ENCODE results near the gene HMOX2.

The HMOX2 gene

GRCh38 chr16:4535627-4536108 is 59.5 kb downstream of the HMOX2 start:
- H3K4me3 ChIP-seq (ENCODE audit: insufficient read length, low read depth) = no peak overlapping the region
- DNase-seq (ENCODE audit: low read depth, low spot score) = no peak
- H3K4me1 ChIP-seq (ENCODE audit: insufficient read depth, insufficient read length) = peaks cover 16% of the 10 kb centered on the region
- H3K9me3 ChIP-seq (ENCODE audit: insufficient read depth, low read length) = peaks cover 17% of the 10 kb centered on the region
- H3K9ac ChIP-seq (ENCODE audit: insufficient read length, low read depth) = no peak overlapping the region
- peaks cover 10% of the 10 kb centered on the region for H3K27me3 ChIP-seq (ENCODE audit: insufficient read depth, insufficient read length)
- peaks cover 47% of the 10 kb centered on the region for H3K36me3 ChIP-seq (ENCODE audit: insufficient read depth, insufficient read length, low read length)
- TF ChIP-seq SUZ12 (IDR thresholded peaks at IDR 0.05; ENCODE audit: extremely low read depth, insufficient read depth, insufficient read length) = no peak
- no peak for TF ChIP-seq ZNF274 (IDR thresholded peaks at IDR 0.05; ENCODE audit: low read depth, low read length)
- no peak for TF ChIP-seq YY1 (IDR thresholded peaks at IDR 0.05; ENCODE audit: insufficient read depth, insufficient read length)

- no peak overlapping the region for H3K4me3 ChIP-seq (ENCODE audit: insufficient read length, low read depth)
- no peak overlapping the region for H3K9ac ChIP-seq (ENCODE audit: insufficient read length, low read depth)
Measured at GRCh38 chr16:4536391-4537106, 60.4 kb downstream of the HMOX2 start.

GRCh38 chr16:4537376-4538343 is 61.5 kb downstream of the HMOX2 start:
- Histone ChIP-seq H3K9ac (ENCODE audit: insufficient read length, low read depth) (peak overlapping the region; percentile 88), H3K4me3 (ENCODE audit: insufficient read length, low read depth) (peak overlapping the region; percentile 81), H3K27me3 (ENCODE audit: insufficient read depth, insufficient read length) (peaks cover 10% of the 10 kb centered on the region), H3K4me1 (ENCODE audit: insufficient read depth, insufficient read length) (peaks cover 13% of the 10 kb centered on the region), H3K36me3 (ENCODE audit: insufficient read depth, insufficient read length, low read length) (peaks cover 34% of the 10 kb centered on the region), H3K9me3 (ENCODE audit: insufficient read depth, low read length) (peaks cover 17% of the 10 kb centered on the region)
- TF ChIP-seq YY1 (IDR thresholded peaks at IDR 0.05; ENCODE audit: insufficient read depth, insufficient read length) = no peak
- no peak for TF ChIP-seq ZNF274 (IDR thresholded peaks at IDR 0.05; ENCODE audit: low read depth, low read length)
- TF ChIP-seq SUZ12 (IDR thresholded peaks at IDR 0.05; ENCODE audit: extremely low read depth, insufficient read depth, insufficient read length) = no peak
- no peak for DNase-seq (ENCODE audit: low read depth, low spot score)

More at GRCh38 chr16:4536391-4537106, 60.4 kb downstream of the HMOX2 start:
- DNase-seq (ENCODE audit: low read depth, low spot score) = no peak
- peaks cover 46% of the 10 kb centered on the region for H3K36me3 ChIP-seq (ENCODE audit: insufficient read depth, insufficient read length, low read length)
- H3K4me1 ChIP-seq (ENCODE audit: insufficient read depth, insufficient read length) = peaks cover 13% of the 10 kb centered on the region
- peaks cover 17% of the 10 kb centered on the region for H3K9me3 ChIP-seq (ENCODE audit: insufficient read depth, low read length)
- no peak for TF ChIP-seq YY1 (IDR thresholded peaks at IDR 0.05; ENCODE audit: insufficient read depth, insufficient read length)
- no peak for TF ChIP-seq SUZ12 (IDR thresholded peaks at IDR 0.05; ENCODE audit: extremely low read depth, insufficient read depth, insufficient read length)
- TF ChIP-seq ZNF274 (IDR thresholded peaks at IDR 0.05; ENCODE audit: low read depth, low read length) = no peak
- H3K27me3 ChIP-seq (ENCODE audit: insufficient read depth, insufficient read length) = peaks cover 10% of the 10 kb centered on the region

- peaks cover 25% of the 10 kb centered on the region for H3K36me3 ChIP-seq (ENCODE audit: insufficient read depth, insufficient read length, low read length)
- peaks cover 9% of the 10 kb centered on the region for H3K4me1 ChIP-seq (ENCODE audit: insufficient read depth, insufficient read length)
- TF ChIP-seq ZNF274 (IDR thresholded peaks at IDR 0.05; ENCODE audit: low read depth, low read length) (no peak), YY1 (IDR thresholded peaks at IDR 0.05; ENCODE audit: insufficient read depth, insufficient read length) (no peak), SUZ12 (IDR thresholded peaks at IDR 0.05; ENCODE audit: extremely low read depth, insufficient read depth, insufficient read length) (no peak)
- H3K9me3 ChIP-seq (ENCODE audit: insufficient read depth, low read length) = peaks cover 17% of the 10 kb centered on the region
- peaks cover 10% of the 10 kb centered on the region for H3K27me3 ChIP-seq (ENCODE audit: insufficient read depth, insufficient read length)
- H3K4me3 ChIP-seq (ENCODE audit: insufficient read length, low read depth) = peak within 1 kb of the TSS; percentile 81
- peak within 1 kb of the TSS; percentile 88 for H3K9ac ChIP-seq (ENCODE audit: insufficient read length, low read depth)
- peak; percentile 95 for DNase-seq (ENCODE audit: low read depth, low spot score)
Measured at GRCh38 chr16:4538350-4539235, 62.4 kb downstream of the HMOX2 start, which contains the start of gene CDIP1. Gene CDIP1, minus strand, starts transcription at chr16:4538773. Its CDS starts 24,643 bp downstream, at chr16:4514130.

- no peak for DNase-seq (ENCODE audit: low read depth, low spot score)
Measured at GRCh38 chr16:4539716-4540284, 63.6 kb downstream of the HMOX2 start.

GRCh38 chr16:4544473-4544872 is 68.3 kb downstream of the HMOX2 start:
- Histone ChIP-seq H3K9ac (ENCODE audit: insufficient read length, low read depth) (no peak overlapping the region), H3K36me3 (ENCODE audit: insufficient read depth, insufficient read length, low read length) (no peaks in the 10 kb centered on the region), H3K9me3 (ENCODE audit: insufficient read depth, low read length) (peaks cover 10% of the 10 kb centered on the region), H3K27me3 (ENCODE audit: insufficient read depth, insufficient read length) (peaks cover 2% of the 10 kb centered on the region), H3K4me3 (ENCODE audit: insufficient read length, low read depth) (no peak overlapping the region), H3K4me1 (ENCODE audit: insufficient read depth, insufficient read length) (no peaks in the 10 kb centered on the region)
- no peak for DNase-seq (ENCODE audit: low read depth, low spot score)
- TF ChIP-seq YY1 (IDR thresholded peaks at IDR 0.05; ENCODE audit: insufficient read depth, insufficient read length) = no peak
- no peak for TF ChIP-seq SUZ12 (IDR thresholded peaks at IDR 0.05; ENCODE audit: extremely low read depth, insufficient read depth, insufficient read length)
- TF ChIP-seq ZNF274 (IDR thresholded peaks at IDR 0.05; ENCODE audit: low read depth, low read length) = no peak

More at GRCh38 chr16:4539716-4540284, 63.6 kb downstream of the HMOX2 start:
- H3K36me3 ChIP-seq (ENCODE audit: insufficient read depth, insufficient read length, low read length) = peaks cover 18% of the 10 kb centered on the region
- H3K9ac ChIP-seq (ENCODE audit: insufficient read length, low read depth) = no peak overlapping the region
- peaks cover 7% of the 10 kb centered on the region for H3K4me1 ChIP-seq (ENCODE audit: insufficient read depth, insufficient read length)
- H3K4me3 ChIP-seq (ENCODE audit: insufficient read length, low read depth) = no peak overlapping the region
- TF ChIP-seq SUZ12 (IDR thresholded peaks at IDR 0.05; ENCODE audit: extremely low read depth, insufficient read depth, insufficient read length) (no peak), YY1 (IDR thresholded peaks at IDR 0.05; ENCODE audit: insufficient read depth, insufficient read length) (no peak), ZNF274 (IDR thresholded peaks at IDR 0.05; ENCODE audit: low read depth, low read length) (no peak)
- H3K27me3 ChIP-seq (ENCODE audit: insufficient read depth, insufficient read length) = peaks cover 10% of the 10 kb centered on the region
- peaks cover 17% of the 10 kb centered on the region for H3K9me3 ChIP-seq (ENCODE audit: insufficient read depth, low read length)

Measured in NT2/D1 (cell line).